HUES64 (cell line): ENCODE measurements around the gene PPDPF.

ENCODE experiments used
- H3K27ac ChIP-seq: 2 replicates; pipeline ENCODE4 v1.7.0; 2013; ENCODE audit warnings: low read depth, low read length, inconsistent platforms
- H3K27me3 ChIP-seq: 2 replicates; pipeline ENCODE4 v1.6.1; 2013; ENCODE audit warnings: mild to moderate bottlenecking, low read length; ENCODE audit not compliant: insufficient read depth
- H3K36me3 ChIP-seq: 2 replicates; pipeline ENCODE4 v1.6.1; 2013; ENCODE audit warnings: mild to moderate bottlenecking, low read length; ENCODE audit not compliant: insufficient read depth
- H3K4me1 ChIP-seq: 2 replicates; pipeline ENCODE4 v1.6.1; 2013; ENCODE audit warnings: mild to moderate bottlenecking, low read length, moderate library complexity; ENCODE audit not compliant: insufficient read depth
- H3K4me3 ChIP-seq: 2 replicates; pipeline ENCODE4 v1.5.1; 2013; ENCODE audit warnings: mild to moderate bottlenecking, low read length, moderate library complexity
- H3K9ac ChIP-seq: 2 replicates; pipeline ENCODE4 v1.6.1; 2013; ENCODE audit warnings: mild to moderate bottlenecking, low read depth, low read length
- H3K9me3 ChIP-seq: 2 replicates; pipeline ENCODE4 v1.6.1; 2013; ENCODE audit warnings: low read depth, low read length; ENCODE audit not compliant: insufficient read depth
- WGBS: fragments of 150-250, 120-280 bp; methylation state at CpG from one replicate; pipeline ENCODE4 v1.1.7; 2013; ENCODE audit warnings: missing lambda C conversion rate; 5-methylcytosine and 5-hydroxymethylcytosine counted together

The PPDPF gene

DNA sequence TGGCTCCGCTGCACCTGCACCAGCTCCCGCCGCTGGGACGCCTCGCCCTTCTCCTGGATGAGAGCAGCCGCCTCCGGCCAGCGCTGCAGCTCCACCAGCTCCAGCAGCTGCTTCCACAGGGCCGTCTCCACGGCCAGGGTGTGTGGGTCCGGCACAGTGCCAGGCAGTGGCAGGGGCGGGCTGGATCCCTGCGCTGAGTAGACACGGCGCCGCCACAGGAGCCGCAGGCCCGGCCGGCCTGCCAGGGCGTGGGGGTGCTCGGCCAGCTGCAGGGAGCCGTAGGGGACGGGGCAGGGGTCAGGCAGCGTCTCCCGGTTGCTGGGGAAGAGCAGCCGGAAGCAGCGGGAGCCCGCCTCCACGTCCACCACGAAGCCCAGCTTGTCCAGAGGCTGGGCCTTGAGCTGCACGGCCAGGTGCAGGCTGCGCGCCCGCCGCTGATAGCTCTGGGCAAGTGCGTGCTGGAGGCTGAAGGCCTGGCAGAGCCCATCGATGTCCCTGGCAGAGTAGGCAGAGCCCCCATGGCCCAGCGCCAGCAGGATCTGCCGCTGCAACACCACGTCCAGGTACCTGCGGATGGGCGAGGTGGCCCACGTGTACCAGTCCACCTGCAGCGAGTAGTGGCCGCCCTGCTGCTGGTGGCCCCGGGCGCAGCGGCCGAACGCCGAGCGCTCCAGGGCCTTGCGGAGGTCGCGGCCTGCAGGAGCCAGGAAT is 42.8 kb downstream of the PPDPF start:
- Histone ChIP-seq H3K27me3 (no peaks in the 10 kb centered on the region), H3K4me3 (no peak overlapping the region), H3K9ac (no peak overlapping the region), H3K9me3 (no peaks in the 10 kb centered on the region), H3K4me1 (no peaks in the 10 kb centered on the region), H3K36me3 (no peaks in the 10 kb centered on the region), H3K27ac (no peak overlapping the region)
- WGBS: 95% methylated on average over 55 of the region's 55 CpGs

DNA sequence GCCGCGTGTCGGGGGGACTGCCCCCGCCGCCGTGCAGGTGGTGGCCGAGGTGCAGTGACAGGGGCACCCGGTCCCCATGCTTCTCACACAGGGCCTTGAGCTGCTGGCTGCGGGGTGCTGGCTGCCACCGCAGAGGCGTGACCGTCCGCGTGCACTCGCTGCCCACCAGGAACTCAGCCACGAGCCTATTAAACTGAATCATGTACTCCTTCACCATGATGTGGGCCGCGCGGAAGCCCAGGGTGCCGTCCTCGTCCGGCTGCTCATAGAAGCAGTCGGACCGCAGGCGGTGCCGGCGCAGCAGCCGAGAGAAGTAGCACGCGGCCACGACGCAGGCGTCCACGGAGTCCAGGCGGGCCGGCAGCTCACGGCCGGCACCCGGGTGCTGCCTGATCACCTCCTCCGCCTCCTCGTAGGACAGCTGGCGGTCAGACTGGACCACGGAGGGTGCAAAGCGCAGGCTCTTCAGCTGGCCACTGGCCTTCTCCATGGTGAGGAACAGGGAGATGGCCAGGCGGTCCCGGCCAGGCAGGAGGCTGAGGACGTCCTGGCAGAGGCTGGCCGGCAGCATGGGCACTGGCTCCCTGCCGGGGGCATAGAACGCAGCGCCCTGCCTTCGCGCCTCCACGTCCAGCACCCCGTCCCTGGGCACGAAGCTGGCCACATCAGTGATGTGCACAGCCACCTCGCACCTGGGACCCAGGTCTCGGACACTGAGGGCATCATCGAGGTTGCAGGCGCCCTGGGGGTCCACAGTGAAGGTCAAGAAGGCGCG is 43.7 kb downstream of the PPDPF start:
- Histone ChIP-seq H3K9ac (no peak overlapping the region), H3K4me3 (no peak overlapping the region), H3K27ac (no peak overlapping the region), H3K36me3 (no peaks in the 10 kb centered on the region), H3K4me1 (no peaks in the 10 kb centered on the region), H3K9me3 (no peaks in the 10 kb centered on the region), H3K27me3 (no peaks in the 10 kb centered on the region)
- 96% methylated on average over 62 of the region's 62 CpGs for WGBS

DNA sequence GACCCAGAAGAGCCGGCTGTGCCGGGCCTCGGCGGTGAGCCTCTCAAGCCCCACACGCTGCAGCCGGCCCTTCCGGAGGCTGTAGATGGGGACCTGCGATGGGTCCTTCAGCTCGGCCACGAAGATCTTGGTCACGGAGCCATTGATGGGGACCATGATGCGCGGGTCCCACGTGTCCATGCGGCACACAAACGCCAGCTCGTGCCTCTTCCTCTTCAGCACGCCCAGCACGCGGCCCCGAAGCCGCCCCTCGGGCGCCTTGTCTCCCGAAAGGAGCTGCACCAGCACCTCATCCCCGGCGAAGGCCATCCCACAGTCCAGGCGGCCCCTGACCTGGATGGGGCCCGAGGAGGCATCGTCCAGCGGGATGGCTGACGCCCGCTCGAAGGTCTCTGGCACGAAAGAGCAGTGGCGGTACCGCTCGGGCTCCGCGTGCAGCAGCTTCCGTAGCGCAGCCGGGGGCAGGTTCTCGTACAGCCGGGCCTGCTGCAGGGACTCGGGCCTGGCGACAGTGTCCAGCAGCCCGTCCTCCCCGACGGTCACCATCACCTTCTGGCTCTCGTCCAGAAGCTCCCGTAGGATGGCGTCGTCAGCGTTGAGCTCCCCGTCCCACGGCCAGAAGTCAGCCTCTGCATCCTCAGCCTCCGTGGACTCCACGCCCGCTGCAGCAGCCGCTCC is 44.6 kb downstream of the PPDPF start:
- H3K4me3 ChIP-seq: no peak overlapping the region
- WGBS: 95% methylated on average over 61 of the region's 61 CpGs
- H3K9ac ChIP-seq: no peak overlapping the region; the same call in 1 of the 2 replicates
- H3K9me3 ChIP-seq: no peaks in the 10 kb centered on the region
- H3K27me3 ChIP-seq: no peaks in the 10 kb centered on the region
- no peak overlapping the region for H3K27ac ChIP-seq
- H3K36me3 ChIP-seq: no peaks in the 10 kb centered on the region
- H3K4me1 ChIP-seq: no peaks in the 10 kb centered on the region

DNA sequence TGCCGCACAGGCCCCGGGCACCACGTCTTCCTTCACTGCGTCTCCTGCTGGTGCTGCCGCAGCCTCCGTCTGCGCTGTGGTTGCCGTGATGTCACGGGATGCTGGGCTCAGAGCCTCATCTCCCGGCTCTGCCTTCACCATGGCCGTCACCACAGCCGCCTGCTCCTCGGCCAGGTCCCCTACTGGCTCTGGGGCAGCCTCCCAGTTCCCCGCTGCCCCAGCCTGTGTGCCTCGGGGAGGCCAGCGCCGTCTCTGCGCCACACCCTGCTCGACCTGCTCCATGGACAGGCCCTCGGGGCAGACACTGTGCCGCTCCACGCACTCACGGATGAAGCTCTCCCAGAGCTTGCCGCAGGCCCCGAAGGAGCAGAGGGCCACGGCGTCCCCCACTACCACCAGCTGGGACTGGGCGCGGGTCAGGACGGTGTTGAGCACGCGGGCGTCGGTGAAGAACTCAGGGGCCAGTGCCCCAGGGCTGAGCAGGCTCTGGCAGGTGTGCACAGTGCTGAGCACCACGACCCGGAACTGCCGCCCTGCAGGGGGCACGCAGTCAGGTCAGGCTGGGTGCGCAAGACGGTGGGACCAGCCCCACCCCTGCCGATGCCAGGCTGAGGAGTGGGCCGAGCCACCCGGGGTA is 45.3 kb downstream of the PPDPF start:
- Histone ChIP-seq H3K36me3 (no peaks in the 10 kb centered on the region), H3K4me3 (no peak overlapping the region), H3K9ac (no peak overlapping the region; the same call in 1 of the 2 replicates), H3K9me3 (no peaks in the 10 kb centered on the region), H3K27ac (no peak overlapping the region), H3K27me3 (no peaks in the 10 kb centered on the region), H3K4me1 (no peaks in the 10 kb centered on the region)
- WGBS: 96% methylated on average over 43 of the region's 43 CpGs

DNA sequence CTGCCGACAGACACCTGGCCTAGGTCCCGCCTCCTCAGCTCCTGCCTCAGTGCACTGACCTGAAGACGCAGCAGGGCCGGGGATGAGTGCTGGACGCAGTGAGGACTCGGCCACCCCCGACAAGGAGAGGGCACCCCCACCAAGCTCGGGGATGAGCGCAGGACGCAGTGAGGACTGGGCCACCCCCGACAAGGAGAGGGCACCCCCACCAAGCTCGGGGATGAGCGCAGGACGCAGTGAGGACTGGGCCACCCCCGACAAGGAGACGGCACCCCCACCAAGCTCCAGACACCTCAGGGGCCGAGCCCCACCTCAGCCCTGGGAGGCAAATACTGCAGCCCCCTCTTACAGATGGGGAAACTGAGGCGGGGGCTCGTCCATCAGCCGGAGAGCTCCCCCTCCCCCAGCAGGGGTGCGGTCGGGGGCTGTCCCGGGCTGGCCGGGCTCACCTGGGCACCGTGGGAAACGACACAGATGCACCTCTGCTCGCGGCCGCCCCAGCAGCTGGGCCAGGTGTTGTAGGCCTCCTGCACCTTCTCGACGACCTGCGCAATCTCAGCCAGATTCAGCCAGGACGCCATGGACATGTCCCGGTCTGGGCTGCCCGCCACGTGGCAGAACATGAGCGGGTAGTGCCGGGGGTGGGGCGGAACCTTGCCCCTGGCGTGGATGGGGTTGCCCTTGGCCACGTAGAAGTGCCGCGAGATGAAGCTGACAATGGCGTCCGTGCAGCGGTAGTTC is 46.0 kb downstream of the PPDPF start:
- WGBS: 92% methylated on average over 46 of the region's 46 CpGs
- no peak overlapping the region for H3K9ac ChIP-seq
- H3K4me1 ChIP-seq: no peaks in the 10 kb centered on the region
- H3K9me3 ChIP-seq: no peaks in the 10 kb centered on the region
- H3K27ac ChIP-seq: no peak overlapping the region
- H3K4me3 ChIP-seq: no peak overlapping the region
- H3K36me3 ChIP-seq: no peaks in the 10 kb centered on the region
- H3K27me3 ChIP-seq: no peaks in the 10 kb centered on the region

DNA sequence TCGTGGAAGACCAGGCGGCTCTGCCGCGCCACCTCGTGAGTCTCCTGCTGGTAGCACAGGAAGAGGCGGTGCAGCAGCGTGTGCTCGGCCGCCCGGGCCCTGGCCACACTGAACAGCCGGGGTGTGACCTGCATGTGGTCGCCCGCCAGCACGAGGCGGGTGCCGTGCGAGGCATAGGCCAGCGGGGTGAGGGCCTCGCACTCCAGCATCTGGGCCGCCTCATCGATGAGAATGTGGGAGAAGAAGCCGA is 46.5 kb downstream of the PPDPF start:
- no peaks in the 10 kb centered on the region for H3K36me3 ChIP-seq
- no peak overlapping the region for H3K9ac ChIP-seq
- H3K9me3 ChIP-seq: no peaks in the 10 kb centered on the region
- 97% methylated on average over 22 of the region's 22 CpGs for WGBS
- no peaks in the 10 kb centered on the region for H3K27me3 ChIP-seq
- no peak overlapping the region for H3K27ac ChIP-seq
- no peaks in the 10 kb centered on the region for H3K4me1 ChIP-seq
- no peak overlapping the region for H3K4me3 ChIP-seq

DNA sequence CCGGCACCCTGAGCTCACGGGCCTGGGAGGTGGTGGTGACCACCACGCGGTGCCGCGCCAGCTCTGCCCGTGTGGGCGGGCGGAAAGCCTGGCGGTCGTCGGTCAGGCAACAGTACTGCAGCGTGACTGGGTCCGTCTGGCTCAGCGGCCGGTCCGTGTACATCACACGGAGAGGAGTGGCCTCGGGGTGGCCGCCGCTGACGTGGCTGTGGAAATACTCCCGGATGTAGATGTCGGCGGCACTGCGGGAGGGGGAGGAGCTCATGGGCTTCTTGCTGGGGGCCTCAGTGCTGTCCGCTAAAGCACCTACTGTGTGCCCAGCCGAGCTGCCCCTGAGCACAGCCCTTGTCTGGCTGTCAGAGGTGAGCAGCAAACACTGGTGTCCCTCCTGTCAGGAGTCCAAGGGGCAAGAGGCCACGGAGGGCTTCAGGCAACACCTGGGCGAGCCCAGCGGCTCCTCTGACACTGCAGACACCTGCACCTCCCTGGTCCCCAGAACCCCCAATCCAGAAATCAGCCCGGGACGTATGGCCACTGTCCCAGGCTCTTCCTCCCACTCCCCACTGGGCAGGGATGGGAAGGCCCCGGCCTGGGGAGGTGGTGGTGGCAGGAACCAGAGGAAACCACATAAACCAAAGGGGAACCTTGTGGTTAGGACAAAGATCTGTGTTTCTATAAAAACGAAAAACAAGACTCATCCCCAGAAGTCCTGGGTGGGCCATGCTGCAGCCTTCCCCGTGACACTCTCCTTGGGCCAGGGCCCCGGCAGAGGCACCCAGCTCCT is 47.0 kb downstream of the PPDPF start:
- Histone ChIP-seq H3K36me3 (no peaks in the 10 kb centered on the region), H3K9me3 (no peaks in the 10 kb centered on the region), H3K9ac (no peak overlapping the region), H3K4me3 (no peak overlapping the region), H3K27ac (no peak overlapping the region), H3K4me1 (no peaks in the 10 kb centered on the region), H3K27me3 (no peaks in the 10 kb centered on the region)
- WGBS: 95% methylated on average over 36 of the region's 37 CpGs

DNA sequence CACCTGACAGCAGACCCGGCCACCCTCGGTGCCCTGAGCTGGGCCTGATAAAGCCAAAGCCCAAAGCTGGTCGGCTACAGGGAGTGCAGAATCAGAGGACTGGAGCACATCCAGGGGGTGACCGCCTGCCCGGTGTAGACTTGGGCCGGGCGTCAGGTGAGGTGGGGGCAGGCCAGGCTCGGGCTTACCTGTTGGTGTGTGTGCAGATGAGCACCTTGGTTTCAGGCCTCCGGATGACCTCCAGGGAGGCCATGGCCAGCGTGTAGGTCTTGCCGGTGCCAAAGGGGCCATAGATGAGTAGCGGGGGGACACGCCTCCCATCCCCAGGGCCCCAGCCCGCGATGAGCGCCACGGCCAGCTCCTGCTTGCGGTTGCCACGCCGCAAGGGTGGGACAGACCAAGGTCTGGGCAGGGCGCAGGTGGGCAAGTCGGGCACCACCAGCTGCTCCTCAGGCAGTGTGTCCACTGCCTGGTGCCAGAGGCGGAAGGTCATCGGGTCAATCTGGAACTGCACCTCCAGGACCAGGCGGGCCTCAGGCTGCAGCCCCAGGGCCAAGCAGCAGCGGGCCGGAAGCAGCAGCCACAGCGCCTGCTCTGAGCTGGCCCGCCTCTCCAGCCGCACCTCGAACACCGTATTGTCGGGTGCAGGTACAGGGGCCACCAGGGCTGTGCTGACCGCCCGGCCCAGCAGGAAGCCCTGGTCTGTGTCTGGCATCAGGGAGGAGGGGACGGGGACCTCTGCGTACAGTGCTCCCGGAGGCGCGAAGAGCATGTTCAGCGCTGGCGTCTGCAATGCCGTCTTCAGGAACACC is 47.8 kb downstream of the PPDPF start:
- no peaks in the 10 kb centered on the region for H3K27me3 ChIP-seq
- WGBS: 94% methylated on average over 43 of the region's 43 CpGs
- no peak overlapping the region for H3K9ac ChIP-seq
- H3K4me3 ChIP-seq: no peak overlapping the region
- H3K9me3 ChIP-seq: no peaks in the 10 kb centered on the region
- no peaks in the 10 kb centered on the region for H3K36me3 ChIP-seq
- H3K27ac ChIP-seq: no peak overlapping the region
- H3K4me1 ChIP-seq: no peaks in the 10 kb centered on the region

DNA sequence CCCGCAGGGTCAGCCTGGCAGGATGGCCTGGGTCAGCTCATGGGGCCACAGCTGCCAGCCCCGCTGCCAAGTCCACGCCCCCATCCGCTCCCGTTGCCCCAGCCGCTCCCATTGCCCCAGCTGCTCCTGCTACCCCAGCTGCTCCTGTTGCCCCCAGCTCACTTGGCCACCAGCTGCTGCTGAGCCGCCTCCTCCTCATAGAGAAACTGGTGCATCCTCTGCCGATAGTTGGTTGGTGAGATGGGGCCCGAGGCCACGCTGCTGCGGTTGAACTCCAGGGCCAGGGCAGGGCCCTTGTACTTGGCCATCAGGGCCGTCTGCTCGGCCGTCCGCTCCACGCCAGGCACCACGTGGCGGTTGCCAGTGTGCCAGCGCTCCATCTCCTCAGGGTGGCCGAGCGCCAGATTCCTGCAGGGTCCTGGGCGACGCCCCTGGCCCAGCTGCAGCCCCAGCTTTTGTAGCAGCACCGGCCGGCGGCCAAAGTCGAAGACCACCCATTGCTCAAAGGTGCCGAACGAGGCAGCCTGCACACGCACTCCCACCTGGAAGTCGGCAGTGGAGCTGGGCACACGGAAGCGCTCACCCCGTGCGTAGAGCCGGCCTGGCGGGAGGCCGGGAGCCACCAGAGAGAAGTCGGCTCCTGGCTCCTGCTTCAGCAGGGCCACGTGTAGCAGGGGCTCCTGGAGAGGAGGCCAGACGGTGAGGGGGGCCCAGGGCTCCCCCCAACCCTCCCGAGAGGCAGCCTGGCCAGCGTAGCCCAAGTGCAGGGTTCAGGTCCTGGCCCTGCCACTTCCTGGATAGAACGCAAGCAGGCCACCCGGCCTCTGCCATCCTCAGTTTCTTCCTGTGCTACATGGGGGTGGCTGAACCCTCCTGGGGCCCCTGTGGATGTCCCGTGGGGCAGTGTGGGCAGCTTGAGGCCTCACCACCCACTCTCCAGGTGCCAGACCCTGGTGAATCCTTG is 48.7 kb downstream of the PPDPF start:
- H3K9me3 ChIP-seq: no peaks in the 10 kb centered on the region
- no peaks in the 10 kb centered on the region for H3K4me1 ChIP-seq
- H3K9ac ChIP-seq: no peak overlapping the region
- no peak overlapping the region for H3K27ac ChIP-seq
- no peak overlapping the region for H3K4me3 ChIP-seq
- WGBS: 95% methylated on average over 46 of the region's 46 CpGs
- H3K36me3 ChIP-seq: no peaks in the 10 kb centered on the region
- no peaks in the 10 kb centered on the region; the same call in 1 of the 2 replicates for H3K27me3 ChIP-seq
